Stimulated activated CD4-positive, alpha-beta T cell treated with anti-CD3 and anti-CD28 coated beads, Interleukin-15, amount 100 ng/mL, for 48 hours (primary cell): ENCODE results near the gene SDHAF1.

Experiments used
- DNase-seq, 2 donors: peaks; one replicate each; pipeline ENCODE4 v3.0.0-alpha.2; 2020; ENCODE audit warnings: low read depth in 2 of 2

SDHAF1 gene

DNA sequence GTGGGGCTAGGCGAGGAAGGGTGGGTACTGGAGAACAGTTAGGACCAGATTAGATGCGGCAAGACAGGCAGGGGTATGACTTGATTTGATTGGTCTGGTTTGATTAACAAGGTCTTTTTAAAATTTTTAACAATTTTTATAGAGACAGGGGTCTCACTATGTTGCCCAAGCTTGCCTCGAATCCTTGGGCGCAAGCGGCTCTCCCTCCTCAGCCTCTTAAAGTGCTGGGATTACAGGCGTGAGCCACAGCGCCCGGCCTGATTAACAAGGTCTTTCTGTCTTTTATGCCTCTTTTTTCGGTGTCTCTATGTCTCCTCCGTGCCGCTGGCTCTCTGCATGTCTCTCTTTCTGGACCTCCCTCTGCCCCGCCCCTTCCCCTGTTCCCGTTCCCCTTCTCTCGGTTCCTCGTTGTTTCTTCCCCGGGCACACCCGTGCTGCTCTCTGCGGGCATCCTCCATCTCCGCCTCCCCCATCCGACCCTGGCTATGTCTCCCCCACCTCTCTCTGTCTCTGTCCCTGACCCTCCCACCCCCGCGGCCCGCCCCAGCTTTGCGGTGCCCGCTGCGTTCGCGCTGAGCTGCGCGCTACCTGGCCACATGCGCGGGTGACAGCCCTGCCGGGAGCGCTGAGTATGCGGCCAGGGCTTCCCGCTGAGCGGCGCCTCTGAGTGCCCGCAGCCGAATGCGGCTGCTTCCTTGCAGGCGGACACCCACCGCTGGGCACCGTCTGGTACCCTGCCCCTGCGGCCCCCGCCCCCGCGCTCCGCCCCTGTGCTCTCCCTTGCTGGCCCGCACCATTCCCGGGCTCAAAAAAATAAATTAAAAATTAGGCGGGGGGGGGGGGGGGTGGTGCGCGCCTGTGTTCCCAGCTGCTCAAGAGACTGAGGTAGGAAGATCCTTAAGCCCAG lies 8.1 kb upstream of the SDHAF1 start:
- peak in 1 of 2 donors; percentile 16 for DNase-seq

GRCh38 chr19:35987571-35987896 lies 7.5 kb upstream of the SDHAF1 start:
- no peak for DNase-seq

DNA sequence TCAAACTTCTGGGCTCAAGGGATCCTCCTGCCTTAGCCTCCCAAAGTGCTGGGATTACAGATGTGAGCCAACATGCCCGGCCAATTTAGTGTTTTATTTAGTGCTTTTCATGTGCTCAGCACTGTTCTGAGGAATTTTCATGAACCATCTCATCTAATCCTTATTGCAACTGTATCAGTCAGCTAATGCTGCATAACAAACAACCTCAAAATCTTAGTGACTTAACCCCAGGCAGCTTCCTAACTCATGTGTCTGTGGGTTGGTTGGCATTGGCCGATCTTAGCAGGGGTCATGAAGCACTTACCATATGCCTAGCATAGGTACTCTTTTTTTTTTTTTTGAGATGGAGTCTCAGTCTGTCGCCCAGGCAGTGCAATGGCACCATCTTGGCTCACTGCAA lies 6.2 kb upstream of the SDHAF1 start:
- no peak for DNase-seq

- no peak for DNase-seq
Observed at GRCh38 chr19:35990156-35990555, 4.8 kb upstream of the SDHAF1 start.

- no peak for DNase-seq
Observed at GRCh38 chr19:35990771-35991730, 3.9 kb upstream of the SDHAF1 start.

DNA sequence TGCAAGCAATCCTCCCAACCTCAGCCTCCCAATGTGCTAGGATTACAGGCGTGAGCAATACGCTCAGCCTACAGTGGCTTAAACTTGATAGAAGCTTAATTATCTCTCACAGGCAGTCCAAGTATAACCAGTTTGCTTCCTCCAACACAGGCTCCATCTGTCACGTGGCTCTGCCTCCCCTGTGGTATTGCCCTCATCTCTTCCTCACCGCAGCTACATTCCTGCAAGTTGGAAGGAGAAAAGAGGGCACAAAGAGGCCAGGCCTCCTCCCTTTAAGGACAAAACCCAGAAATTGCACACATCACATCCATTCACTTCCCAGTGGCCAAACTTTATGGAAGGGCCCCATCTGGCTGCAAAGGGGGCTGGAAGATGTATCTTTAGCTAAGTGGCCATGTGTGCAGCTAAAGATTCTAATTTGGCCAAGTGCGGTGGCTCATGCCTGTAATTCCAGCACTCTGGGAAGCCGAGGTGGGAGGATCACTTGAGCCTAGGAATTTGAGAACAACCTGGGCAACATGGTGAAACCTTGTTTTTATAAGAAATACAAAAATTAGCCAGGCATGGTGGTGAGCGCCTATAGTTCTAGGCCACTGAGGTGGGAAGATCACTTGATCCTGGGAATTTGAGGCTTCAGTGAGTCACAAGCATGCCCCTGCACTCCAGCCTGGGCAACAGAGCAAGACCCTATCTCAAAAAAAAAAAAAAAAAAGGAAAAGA lies 3.1 kb upstream of the SDHAF1 start:
- no peak for DNase-seq

GRCh38 chr19:35992907-35993765 lies 1.9 kb upstream of the SDHAF1 start:
- DNase-seq = no peak

GRCh38 chr19:35993923-35994598 lies 927 bp upstream of the SDHAF1 start:
- no peak for DNase-seq

DNA sequence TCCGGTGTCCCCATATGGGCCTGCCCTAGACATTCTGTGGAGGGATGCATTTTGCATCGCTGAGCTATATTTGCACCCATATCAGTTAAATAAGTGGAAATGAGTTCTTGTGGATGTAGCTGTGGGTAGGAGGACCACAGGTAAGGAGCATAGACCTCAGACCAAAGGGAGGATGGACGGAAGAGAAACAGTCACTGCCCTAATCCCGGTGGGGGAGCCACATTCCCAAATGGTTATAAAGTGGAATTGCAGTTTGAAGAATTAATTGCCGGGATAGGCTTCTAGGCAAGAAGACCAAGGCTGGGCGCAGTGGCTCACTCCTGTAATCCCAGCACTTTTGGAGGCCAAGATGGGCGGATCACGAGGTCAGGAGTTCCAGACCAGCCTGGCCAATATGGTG lies 1.8 kb downstream of the SDHAF1 start:
- DNase-seq = no peak

GRCh38 chr19:36001605-36002004 lies 6.6 kb downstream of the SDHAF1 start:
- no peak for DNase-seq

GRCh38 chr19:36003284-36003683 lies 8.3 kb downstream of the SDHAF1 start:
- no peak for DNase-seq

DNA sequence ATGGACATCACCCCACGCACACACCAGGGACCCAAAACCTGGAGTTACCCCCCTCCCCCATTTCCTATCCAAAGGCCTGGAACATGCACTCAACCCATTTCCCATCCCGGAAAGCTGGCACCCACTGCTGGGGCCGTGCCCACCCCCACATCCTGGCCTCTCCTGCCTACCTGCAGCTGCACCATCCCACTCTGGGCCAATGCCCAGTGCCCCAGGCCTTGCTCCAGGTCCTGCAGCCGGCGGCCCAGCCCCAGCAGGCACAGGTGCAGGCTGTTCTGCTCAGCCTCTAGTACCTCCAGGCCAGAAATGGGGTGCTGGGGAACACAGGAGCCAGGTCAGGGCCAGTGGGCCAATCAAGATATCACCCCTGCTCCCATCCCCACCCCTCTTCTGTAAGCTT lies 12.0 kb downstream of the SDHAF1 start:
- no peak for DNase-seq

DNA sequence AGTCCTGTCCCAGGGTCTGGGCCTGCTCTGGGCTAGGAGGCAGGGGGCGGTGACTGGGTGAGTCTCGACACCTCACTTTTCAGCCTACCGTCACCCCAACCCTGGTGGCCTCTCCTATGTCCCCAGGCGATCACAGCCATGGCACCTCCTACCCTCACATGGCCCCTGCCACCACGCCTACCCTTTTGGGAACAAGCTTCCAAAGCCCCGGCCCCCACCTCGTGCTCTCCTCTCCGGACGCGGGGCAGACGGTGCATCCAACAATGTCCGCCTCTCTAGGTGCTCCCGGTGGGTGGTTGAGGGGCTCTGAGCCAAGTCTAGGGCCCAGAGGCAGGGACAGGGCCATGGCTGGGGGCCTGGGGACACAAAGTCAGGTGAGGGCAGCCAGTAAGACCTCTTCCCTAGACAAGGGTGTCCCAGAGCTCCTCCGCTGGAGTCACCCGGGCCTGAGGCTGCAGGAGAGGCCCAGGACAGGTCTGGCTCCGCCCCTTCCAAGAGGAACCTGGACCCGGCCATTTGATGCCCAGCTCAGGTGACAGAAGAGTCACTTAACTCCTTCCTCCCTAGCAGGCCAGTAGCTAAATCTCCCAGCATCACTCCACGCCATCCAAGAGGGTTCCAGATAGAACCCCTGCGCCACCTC lies 13.5 kb downstream of the SDHAF1 start, which contains the start of gene SYNE4:
TSS of gene SYNE4 (minus strand) at position 478 of the 643 bp plus-strand sequence. CDS start at position 346, 132 bp downstream.
- DNase-seq = no peak

DNA sequence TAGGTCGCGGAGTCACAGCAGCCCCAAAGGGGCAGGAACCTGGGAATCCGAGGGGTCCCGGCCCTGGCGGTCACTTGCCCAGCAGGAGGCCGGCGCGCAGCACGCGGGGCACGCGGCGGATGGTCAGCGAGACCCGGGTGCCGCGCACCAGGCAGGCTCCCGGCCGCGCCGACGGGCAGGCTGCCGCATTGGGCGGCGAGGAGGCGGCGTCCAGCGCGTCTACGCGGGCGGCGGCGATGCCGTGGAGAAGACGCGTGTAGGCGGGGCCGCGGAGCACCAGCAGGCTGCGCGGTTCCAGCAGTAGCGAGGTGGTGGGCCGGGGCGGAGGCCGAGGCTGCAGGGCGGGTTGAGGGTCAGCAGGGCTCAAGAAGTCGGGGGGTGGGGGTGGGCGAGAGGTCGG lies 14.2 kb downstream of the SDHAF1 start:
- DNase-seq = peak in 1 of 2 donors; percentile 45

DNA sequence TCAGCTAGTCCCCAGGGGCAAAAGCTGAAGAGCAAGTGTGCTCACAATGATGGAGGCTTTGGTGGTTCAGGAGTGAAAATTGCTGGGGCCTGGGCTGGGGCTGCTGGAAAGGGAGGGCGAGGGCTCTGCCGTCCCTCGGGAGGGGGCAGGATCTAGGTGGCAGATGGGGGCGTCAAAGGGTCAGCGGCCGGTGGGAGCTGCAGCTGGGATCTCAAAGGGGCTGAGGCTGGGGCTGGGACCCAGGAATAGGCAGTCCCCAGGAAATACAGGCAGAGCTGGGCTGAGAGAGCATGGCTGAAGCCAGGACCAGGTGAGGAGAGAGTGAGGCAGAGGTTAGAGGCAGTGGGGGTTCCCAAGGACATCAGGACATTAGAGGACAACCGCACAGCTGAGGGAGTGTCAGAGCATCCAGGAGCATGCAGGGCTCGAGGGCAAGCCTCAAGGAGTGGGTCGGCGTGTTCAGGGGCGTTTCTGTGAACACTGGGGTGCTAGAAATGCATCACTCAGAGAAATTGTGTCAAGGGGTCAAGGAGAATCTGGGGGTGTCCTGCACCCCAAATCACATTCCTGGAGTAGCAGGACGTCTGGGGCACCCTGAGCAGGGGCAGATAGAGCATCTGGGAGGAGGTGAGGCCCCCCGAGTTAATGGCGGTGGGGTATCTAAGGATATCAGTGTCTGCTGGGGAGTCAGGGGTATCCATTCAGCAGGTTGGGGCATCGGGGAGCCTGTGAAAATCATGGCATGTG lies 14.8 kb downstream of the SDHAF1 start:
- DNase-seq = no peak

- no peak for DNase-seq
Observed at GRCh38 chr19:36010402-36010801, 15.4 kb downstream of the SDHAF1 start.

- DNase-seq = no peak
Observed at GRCh38 chr19:36013280-36014011, 18.5 kb downstream of the SDHAF1 start.
